Adipose tissue (tissue), 3 donors: ENCODE data around the gene FAM168B. TPM values are rescaled to one million over a fixed set of nuclear protein-coding genes. Genes with fewer than 3 reads are reported as not detected.

Experiments
- H3K27ac ChIP-seq: one replicate; pipeline ENCODE4 v1.5.1; 2013; ENCODE audit warnings: low read depth, low read length
- WGBS, 3 donors: extraction: QIAGEN DNeasy Blood & Tissue Kit; methylation state at CpG; one replicate each; pipeline ENCODE4 v1.1.7; 2013; 5-methylcytosine and 5-hydroxymethylcytosine counted together
- polyA plus RNA-seq, 3 donors: library from polyadenylated mRNA; stranded (reverse); fragments of 200-250 nt; gene quantifications; one replicate each; pipeline ENCODE4 v1.2.3, GENCODE V29; 2013
- donor health status: healthy with polysubstance abuse.
- donor health status: Bipolar disorder and iron deficiency.
- donor health status: healthy.

The FAM168B gene
- polyA plus RNA-seq, 3 donors, result 24.5 to 67.2 (median 41.6) TPM

- 89 to 93% (median 90%) methylated on average over 11 of the region's 11 CpGs for WGBS, 3 donors
- H3K27ac ChIP-seq, result no peak overlapping the region
These were observed 29.6 kb downstream of the FAM168B start for GRCh38 chr2:131063501-131064283.

- WGBS, 3 donors, result 89 to 97% (median 93%) methylated on average over 4 of the region's 4 CpGs
- H3K27ac ChIP-seq, result no peak overlapping the region
These were observed 34.3 kb downstream of the FAM168B start for GRCh38 chr2:131058920-131059319.

GRCh38 chr2:131058214-131058843 lies 34.9 kb downstream of the FAM168B start:
- 69 to 80% (median 74%) methylated on average over 8 of the region's 8 CpGs for WGBS, 3 donors
- no peak overlapping the region for H3K27ac ChIP-seq

- no peak overlapping the region for H3K27ac ChIP-seq
- WGBS, 3 donors, result 77 to 86% (median 85%) methylated on average over 4 of the region's 4 CpGs
These were observed 36.4 kb downstream of the FAM168B start for GRCh38 chr2:131056932-131057287.

GRCh38 chr2:131056204-131056931 lies 36.9 kb downstream of the FAM168B start:
- 27 to 89% (median 88%) methylated on average over 5 of the region's 5 CpGs for WGBS, 3 donors
- no peak overlapping the region for H3K27ac ChIP-seq

- H3K27ac ChIP-seq, result no peak overlapping the region
- WGBS, 3 donors, result 88 to 95% (median 94%) methylated on average over 26 of the region's 26 CpGs
These were observed 37.8 kb downstream of the FAM168B start for GRCh38 chr2:131055169-131056065.

- 93 to 97% (median 94%) methylated on average over 7 of the region's 7 CpGs for WGBS, 3 donors
These were observed 38.8 kb downstream of the FAM168B start for GRCh38 chr2:131054488-131054887.

GRCh38 chr2:131052741-131053263 lies 40.5 kb downstream of the FAM168B start:
- H3K27ac ChIP-seq, result no peak overlapping the region
- 91 to 95% (median 93%) methylated on average over 8 of the region's 8 CpGs for WGBS, 3 donors

More at GRCh38 chr2:131054488-131054887, 38.8 kb downstream of the FAM168B start:
- no peak overlapping the region for H3K27ac ChIP-seq

- H3K27ac ChIP-seq, result no peak overlapping the region
- WGBS, 3 donors, result 93 to 98% (median 95%) methylated on average over 8 of the region's 8 CpGs
These were observed 42.4 kb downstream of the FAM168B start for GRCh38 chr2:131050896-131051295.

- WGBS, 3 donors, result 91 to 95% (median 94%) methylated on average over 7 of the region's 7 CpGs
- no peak overlapping the region for H3K27ac ChIP-seq
These were observed 44.0 kb downstream of the FAM168B start for GRCh38 chr2:131049150-131049718.

GRCh38 chr2:131048641-131049040 lies 44.6 kb downstream of the FAM168B start:
- 93 to 95% (median 95%) methylated on average over 6 of the region's 6 CpGs for WGBS, 3 donors
- no peak overlapping the region for H3K27ac ChIP-seq

- no peak overlapping the region for H3K27ac ChIP-seq
- 79 to 85% (median 84%) methylated on average over 11 of the region's 11 CpGs for WGBS, 3 donors
These were observed 45.2 kb downstream of the FAM168B start for GRCh38 chr2:131047920-131048560.

- H3K27ac ChIP-seq, result no peak overlapping the region
- WGBS, 3 donors, result 91 to 92% (median 91%) methylated on average over 18 of the region's 18 CpGs
These were observed 46.2 kb downstream of the FAM168B start for GRCh38 chr2:131046918-131047652.

- H3K27ac ChIP-seq, result no peak overlapping the region
- 89 to 91% (median 90%) methylated on average over 32 of the region's 32 CpGs for WGBS, 3 donors
These were observed 47.0 kb downstream of the FAM168B start for GRCh38 chr2:131046028-131046917.

GRCh38 chr2:131045286-131046027 lies 47.8 kb downstream of the FAM168B start:
- 87 to 91% (median 90%) methylated on average over 8 of the region's 8 CpGs for WGBS, 3 donors
- no peak overlapping the region for H3K27ac ChIP-seq
